ENCODE results near the gene NKAIN2.

Gene NKAIN2

DNA sequence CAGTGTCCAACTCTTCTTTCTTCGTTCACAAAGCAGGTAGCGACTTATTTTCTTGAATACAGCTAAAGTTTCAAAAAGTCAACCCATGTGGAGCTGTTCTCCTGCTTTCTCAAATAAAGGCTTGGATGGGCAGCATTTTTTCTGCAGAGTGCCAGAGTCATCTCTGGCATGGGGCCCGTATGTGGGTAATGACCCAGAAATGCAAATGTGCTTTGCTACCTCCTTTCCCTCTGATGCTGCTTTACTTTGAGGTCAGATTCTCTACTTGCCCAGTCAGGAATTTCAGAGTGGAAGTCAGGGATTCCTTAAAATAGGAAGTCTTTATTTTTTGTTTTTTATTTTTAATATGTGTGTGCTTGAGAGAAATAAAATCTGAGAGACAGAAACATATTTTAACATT lies 4.9 kb downstream of the NKAIN2 start:
- no peak for DNase-seq (ENCODE audit: low read depth in 2 of 2)

DNA sequence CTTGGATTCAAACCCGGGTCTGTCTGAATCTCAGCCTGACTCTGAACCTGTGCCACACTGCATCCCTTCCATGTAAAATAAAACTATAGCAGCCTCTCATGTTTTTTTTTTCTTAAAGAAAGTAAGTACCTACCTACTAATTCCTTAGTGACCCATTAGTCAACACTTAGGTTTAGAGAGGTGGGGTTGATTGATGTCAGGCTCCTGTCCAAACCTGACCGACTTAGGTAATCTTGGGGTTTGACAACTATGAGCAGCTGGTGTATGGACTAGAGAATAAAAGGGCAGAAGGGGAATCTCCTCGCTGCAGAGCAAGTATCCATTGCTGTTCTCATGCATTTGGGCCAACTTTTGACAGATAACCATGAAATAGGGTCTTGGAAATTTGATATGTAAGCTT lies 6.5 kb downstream of the NKAIN2 start:
- no peak for DNase-seq (ENCODE audit: low read depth in 2 of 2)

DNA sequence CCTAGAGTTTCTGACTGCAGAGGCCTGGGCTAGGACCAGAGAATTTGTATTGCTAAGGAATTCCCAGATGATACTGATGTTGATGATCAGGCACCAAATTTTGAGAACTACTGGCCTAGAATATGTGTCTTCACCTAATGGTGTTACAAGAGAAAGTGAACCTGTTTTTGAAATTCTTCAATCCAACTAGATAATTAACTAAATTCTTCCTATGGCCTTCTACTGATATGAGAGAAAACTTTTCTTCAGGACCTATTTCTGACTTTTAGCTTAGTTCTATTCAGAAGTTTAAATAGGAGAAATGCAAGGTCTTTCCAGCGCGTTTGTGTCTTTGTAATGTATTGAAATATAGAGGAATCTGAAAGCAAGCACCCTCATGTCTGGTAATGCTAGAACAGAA lies 7.3 kb downstream of the NKAIN2 start:
- no peak for DNase-seq (ENCODE audit: low read depth in 2 of 2)

DNA sequence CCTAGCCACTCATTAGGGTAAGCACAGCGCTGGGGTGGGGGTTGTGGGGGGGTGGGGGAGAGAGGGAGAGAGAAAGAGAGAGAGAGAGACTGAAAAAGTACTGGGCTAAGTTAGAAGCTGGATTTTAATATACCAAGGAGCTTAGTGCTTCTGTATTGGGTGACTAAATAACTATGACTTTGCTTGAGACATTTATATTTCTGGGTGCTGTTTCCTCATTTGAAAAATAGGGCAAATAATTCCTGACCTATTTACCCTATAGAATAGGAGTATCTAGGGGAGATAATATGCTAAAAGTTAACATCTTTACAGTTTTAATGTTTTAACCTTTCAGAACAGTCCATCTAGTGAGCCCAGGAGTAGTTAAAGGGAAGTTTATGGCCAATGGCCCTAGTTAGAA lies 7.7 kb downstream of the NKAIN2 start:
- no peak for DNase-seq (ENCODE audit: low read depth in 2 of 2)

DNA sequence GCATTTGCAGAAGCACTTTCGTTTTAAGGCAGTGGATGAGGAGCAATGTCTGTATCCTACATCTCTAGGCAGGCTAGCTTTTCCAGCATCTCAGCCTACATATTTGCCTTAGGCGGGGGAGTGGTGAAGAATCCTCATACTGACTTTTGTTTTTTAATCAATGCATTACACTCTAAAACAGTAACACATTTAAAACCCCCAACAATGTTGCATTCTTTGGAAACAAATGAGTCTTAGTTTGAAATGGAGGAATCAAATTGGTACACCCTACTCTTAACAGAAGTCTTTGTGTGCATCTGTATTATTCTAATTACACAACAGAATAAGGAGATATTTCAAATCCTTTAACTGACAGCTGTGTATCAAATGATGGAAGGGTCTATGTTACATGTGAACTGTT lies 9.0 kb downstream of the NKAIN2 start:
- no peak for DNase-seq (ENCODE audit: low read depth in 2 of 2)

DNA sequence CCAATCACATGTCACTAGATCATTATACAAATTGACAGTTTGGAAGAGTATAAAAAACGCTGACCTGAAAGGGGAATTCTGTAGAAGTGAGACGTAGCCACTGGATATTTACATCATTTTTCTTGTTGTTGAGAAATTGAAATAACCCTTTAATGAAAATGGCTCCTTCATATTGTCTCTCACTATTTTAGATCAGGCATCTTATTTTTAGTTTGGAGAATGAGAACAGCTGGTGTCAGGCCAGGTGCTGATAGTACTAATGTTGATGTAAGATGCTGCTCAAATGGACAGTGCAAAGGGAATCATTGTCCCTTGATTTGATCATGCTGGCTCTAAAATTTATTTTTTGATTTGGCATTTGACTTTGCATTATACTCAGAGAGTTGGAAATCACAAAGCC lies 17.4 kb downstream of the NKAIN2 start:
- no peak for DNase-seq (ENCODE audit: low read depth in 2 of 2)

DNA sequence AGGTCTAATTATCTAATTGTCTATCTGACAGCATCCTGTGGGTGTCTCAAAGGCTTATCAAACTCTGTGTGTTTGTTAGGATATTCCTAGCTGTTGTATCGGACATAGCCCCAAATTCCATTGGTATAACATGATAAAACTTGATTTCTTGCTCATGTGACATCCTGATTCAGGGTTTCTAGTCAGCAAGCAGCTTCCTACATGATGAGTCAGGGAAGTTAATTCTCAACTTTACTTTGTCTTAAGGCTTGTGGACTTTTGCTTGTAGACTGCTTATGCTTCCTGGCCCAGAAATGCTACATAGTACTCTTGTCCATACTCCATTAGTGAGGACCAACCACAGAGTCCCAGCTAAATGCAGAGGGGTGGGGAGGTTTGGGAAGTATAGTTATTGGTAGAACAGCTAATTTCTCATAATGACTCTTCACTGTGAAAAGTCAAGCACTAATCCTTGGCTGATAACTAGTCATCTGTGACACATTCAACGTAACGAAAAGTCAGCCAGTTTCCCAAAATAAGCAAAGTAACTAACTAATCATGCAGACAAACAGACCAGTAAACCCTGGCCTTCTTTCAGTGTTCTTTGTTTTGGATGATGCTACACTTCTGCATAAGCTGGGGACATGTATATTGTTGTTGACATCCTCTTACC lies 25.8 kb downstream of the NKAIN2 start:
- DNase-seq (ENCODE audit: low read depth in 2 of 2), result no peak

DNA sequence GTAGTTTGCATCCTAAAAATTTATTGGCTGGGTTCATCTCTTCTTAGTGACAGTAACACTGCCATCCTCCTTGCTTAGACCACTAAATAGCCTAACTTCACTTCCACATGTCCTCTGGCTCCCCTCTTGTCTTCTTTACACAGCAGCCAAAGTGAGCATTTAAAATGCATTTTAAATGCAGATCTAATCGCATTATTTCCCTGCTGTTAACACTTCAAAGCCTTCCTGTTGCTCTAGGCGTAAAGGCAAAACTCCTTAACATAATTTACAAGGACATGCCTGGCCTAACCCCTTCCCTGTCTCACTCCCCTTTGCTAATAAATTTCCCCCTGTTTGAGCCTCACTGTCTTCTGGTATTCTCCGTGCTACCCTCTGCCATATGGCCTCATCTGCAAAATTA lies 26.5 kb downstream of the NKAIN2 start:
- DNase-seq (ENCODE audit: low read depth in 2 of 2), result no peak

DNA sequence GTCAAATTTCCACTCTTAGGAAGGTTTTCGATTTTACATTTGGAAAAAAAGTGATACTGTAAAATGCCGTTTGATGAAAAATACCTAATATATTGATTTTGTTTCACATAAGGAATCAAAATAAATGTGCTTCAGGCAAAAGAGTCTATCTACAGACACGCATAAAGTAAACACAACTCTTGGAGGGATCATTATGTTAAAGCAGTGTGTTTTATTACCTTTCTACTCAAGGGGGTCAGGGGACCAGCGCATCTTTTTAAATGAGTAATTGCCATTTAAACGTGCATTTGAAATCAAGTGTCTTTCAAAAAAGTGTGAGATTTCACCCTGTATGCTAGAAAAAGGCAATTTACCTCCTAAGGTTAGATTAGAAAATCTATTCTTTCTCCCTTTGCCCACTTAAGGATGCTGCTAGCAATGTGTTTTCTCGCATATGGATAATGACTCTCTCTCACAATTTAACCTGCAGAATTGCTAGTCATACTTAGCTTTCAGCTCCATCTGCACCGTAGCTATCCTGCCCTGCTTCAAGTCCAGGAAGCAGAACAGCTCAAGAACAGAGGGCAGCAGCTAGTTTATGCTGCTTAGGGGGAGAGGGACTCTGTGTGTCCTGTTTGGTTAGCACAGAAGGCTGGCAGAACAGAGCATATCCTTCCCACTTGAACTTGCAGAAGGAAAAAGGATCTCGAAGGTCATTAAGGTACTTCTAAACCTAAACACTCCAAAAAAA lies 35.0 kb downstream of the NKAIN2 start:
- DNase-seq (ENCODE audit: low read depth in 2 of 2), result no peak

DNA sequence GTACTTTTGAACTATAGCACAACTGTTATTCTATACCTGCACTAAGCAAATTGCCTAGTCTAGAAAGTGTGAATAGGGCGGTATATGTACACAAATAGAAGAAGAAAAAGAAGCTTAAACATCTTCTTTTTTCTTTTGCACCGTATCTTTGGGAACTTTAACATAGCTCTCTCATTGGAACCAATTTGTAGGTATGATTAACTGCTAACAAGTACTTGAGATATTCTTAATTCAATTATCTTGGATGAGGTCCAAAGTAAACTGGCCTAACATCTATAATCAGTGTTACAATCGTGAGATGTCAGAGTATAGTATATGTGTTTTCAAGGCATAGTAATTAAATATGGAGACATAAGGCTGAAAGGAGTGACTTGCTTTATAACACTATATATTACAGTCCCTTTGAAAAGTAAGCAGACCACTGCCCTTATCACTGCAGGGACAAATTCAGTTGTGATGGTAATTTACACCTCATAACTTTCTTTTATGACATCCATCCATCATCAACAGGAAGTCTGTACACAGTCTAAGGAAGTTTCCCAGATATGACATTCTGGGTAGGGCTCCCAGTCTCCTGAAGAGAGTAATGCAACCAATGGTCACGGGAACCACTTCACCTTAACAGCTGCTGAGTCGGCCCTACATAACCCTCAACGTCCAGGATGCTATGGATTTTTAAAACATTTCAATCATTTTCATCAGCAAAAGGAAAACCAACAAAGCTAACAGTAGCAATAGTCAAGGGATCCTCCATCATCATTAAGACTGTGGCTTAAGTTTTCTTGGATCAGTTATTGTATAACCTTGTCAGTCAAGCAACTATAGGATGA lies 37.6 kb downstream of the NKAIN2 start:
- no peak for DNase-seq (ENCODE audit: low read depth in 2 of 2)

DNA sequence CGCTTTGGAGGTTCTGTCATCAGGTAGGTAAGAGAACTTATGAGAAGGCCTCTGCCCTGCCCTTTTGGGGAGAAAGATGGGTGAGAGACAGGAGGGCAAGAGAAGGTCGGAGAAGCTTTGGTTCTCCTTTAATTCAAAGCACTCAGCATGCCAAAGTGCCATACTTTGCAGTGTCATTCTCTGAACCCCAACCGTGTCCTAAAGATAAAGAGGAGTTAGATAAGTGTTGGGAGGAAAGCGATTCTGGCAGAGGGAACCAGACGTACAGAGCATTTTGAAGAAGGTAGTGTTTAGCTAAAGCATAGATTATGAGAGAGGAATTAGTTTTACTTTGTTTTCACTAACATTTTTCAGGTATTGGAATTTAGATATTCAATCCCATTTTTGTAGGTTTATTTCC lies 40.3 kb downstream of the NKAIN2 start:
- DNase-seq (ENCODE audit: low read depth in 2 of 2), result no peak

DNA sequence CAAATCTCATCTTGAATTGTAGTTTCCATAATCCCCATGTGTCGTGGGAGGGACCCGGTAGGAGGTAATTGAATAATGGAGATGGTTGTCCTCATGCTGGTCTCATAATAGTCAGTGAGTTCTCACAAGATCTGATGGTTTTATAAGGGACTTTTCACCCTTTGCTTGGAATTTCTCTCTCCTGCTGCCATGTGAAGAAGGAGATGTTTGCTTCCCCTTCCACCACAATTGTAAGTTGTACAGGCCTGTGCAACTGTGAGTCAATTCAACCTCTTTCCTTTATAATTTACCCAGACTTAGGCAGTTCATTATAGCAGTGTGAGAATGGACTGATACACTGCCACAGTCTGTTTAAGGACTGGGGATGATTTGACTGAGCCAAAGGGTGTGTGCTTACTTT lies 44.7 kb downstream of the NKAIN2 start:
- no peak for DNase-seq (ENCODE audit: low read depth in 2 of 2)

DNA sequence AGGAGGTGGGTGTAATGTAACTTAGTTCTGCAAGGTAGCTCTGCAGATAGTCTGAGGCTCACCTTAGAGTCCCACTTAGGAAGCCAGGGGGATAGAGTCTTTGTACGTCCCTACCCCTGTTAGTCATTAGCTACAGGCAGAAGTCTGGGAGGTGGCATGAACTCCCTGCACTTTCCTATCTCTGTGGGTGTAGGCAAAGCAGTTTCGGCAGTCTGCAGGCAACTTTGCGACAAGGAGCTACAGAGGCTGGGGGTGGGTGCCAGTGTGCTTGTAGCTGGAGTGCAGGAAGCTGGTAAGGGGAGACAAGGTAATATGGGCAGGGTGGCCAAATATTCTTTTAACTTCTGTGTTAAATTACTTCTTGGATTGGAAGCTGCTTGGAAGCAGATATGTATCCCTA lies 45.7 kb downstream of the NKAIN2 start:
- no peak for DNase-seq (ENCODE audit: low read depth in 2 of 2)

DNA sequence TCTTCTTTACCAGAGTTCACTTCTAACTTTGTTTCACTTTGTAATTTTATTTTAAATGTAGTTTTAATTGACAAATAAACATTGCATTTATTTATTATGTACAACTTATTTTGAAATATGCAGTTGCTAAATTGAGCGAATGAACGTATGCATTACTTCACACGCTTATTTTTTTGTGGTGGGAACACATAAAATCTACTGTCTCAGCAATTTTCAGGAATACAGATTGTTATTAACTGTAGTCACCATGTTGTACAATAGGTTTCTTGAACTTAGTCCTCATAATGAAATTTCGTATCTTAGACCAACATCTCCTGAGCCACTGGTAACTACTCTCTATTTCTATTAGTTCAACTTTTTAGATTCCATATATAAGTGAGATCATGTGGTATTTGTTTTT lies 46.9 kb downstream of the NKAIN2 start:
- DNase-seq (ENCODE audit: low read depth in 2 of 2), result no peak

DNA sequence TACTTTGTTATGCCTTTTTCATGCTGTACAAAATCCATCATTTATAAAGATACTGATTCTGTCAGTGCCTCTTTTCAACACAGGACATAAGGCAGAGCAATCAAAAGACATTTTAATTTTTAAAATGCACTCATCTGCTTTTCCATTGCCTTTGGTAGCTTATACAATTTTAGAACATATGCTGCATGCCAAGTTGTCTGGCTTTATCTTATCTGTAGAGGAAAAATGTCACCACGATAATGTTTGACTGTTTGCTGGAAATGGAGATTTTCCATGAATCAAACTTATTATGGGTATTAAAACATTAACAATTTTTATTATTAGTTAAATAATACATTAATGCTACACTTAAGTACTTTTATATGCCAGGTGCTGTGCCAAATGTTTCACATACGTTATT lies 50.5 kb downstream of the NKAIN2 start:
- no peak for DNase-seq (ENCODE audit: low read depth in 2 of 2)

DNA sequence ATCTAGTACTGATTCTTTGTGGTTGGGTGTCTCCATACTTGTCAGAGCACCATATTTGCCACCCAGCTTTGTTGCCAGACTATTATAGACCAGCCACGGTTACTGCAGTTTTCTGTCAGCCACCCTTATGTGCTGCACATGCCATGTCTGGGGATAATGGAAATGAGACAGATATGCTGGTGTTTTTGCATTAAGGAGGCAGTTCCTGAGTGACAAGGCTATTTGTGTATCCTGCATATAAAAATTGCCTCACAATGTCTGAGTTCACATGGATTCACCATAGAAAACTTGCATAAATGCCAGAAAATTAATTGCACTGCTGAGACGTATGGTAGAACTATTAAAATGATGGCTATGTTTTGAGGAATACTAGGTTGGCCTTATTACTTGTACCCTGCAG lies 51.8 kb downstream of the NKAIN2 start:
- no peak for DNase-seq (ENCODE audit: low read depth in 2 of 2)

DNA sequence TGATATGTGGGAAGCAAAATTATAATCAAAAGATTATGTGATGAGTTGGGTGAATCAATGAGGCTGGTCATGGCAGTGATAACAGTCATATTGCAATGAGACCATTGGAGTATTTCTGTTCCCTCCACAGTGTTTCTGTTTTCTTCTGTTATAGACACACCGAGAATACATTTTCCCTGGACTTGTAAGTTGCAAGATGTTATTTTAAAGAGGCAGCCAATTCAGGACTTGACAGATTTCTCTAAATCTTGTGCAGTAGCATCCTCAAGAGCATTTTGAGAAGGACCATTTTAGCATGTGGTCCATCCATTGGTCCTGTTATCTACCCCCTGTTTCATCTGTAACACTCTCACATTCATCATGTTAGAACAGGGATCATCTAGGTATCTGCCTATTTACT lies 55.6 kb downstream of the NKAIN2 start:
- DNase-seq (ENCODE audit: low read depth in 2 of 2), result no peak

DNA sequence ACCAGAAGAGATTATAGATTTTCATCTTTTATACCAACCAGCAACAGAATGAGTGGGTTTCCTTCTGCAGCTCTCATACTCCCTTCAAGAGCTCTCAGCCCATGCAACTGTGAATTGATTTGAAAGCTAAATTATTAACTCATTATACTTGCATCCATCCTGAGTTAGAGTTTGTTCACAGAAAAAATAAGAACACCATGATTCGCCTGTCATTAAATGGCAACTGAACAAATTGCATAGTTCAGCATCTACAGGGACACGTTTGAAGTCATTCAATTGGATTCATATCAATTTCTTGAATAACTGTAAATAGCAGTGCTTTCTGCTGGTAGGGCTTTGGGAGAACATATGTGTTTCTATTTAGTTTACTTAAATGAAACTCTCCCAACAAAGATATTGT lies 65.7 kb downstream of the NKAIN2 start:
- no peak for DNase-seq (ENCODE audit: low read depth in 2 of 2)

DNA sequence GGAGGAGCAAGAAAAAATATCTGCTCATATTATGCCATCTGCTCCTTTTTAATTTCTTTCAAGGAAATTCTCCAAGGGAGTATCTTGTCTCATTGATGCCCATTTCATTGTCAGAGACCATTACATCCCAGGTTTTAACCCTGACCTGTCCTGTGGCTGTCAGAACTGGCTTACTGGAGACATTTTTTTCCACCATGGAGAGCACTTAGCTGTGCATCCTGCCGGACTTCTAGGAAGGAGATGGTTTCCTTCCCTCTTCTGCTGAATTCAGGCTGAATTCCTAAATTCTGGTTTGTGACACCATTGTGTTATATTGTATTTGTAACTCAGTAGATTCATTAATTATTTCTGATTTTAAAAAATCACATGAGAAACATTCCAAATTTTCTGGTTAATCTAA lies 70.3 kb downstream of the NKAIN2 start:
- DNase-seq (ENCODE audit: low read depth in 2 of 2), result no peak

DNA sequence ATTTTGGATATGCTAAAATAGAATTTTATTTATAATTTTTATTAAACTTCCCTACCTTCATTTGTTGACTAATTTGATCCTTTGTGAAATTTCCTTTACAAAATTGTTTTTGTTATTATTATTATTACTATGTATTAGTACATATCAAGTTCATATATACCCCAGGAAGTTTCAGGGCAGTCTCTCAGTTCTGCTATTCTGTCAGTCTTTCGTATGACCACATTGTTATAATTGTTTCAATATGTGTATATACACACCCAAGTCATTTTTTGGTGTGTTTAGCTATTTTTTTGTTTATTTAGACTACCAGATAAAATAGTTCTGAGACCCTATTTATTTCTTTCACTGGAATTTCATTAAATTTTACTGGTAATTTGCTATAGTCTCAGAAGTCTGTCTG lies 72.1 kb downstream of the NKAIN2 start:
- no peak for DNase-seq (ENCODE audit: low read depth in 2 of 2)

DNA sequence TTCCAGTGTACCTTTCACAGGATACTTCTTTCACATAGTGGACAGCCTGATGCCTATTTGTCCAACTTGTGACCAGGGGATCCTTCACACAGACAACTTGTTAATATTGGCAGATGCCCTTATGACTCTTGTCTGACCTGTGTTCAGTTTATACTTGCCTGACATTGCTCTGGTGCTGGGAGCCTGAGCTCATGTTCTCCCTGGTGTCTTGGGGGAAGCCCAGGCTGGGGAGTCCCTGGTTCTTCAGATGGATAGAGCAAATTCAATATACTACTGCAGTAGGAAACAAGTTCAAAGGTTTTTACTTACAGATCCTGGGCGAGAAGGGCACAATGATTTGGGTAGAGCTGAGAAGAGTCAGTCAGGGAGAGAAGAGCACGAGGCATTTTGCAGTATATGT lies 76.1 kb downstream of the NKAIN2 start:
- no peak for DNase-seq (ENCODE audit: low read depth in 2 of 2)

DNA sequence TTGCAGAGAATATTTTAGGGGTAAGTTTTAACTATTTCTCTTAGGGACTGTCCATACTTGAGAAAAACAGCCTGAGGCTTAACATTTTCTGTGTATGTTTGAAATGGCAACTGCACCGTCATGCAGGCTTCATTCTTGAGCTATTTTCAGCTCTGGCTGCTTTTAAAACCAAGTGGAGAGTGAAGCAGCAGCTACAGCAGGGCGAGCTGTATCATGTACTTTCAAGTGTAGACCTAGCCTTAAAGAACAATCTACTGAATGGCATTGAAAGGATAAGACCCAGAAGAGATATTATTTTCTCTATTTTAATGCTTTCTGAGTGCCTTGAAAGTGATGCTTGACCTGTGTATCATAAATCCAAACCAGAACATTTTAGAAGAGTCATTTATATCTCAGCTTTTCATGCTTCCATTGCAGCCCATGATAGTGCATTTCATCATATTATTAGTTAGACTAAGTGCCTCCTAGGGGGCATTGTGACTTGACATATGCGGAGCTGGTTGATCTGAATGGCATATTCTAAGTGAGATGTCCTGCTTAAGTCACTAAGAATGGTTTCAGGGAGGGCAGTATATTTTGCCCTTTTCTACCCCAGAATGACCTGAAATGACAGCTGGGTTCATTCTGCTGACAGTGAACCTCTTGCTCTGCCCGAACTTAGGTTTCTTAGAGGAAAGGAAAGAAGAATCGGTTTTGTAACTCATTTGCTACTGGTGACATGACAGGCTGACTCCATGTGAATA lies 85.3 kb downstream of the NKAIN2 start:
- no peak for DNase-seq (ENCODE audit: low read depth in 2 of 2)
